ENCODE data around the gene VDAC1. TPM values are rescaled to one million over a fixed set of nuclear protein-coding genes. Genes with fewer than 3 reads are reported as not detected.

Gene VDAC1
- total and polyA plus RNA-seq, 2 donors (not counting 1 experiment from before 2014, with no cell fraction given), result 27.8 to 60.7 TPM

DNA sequence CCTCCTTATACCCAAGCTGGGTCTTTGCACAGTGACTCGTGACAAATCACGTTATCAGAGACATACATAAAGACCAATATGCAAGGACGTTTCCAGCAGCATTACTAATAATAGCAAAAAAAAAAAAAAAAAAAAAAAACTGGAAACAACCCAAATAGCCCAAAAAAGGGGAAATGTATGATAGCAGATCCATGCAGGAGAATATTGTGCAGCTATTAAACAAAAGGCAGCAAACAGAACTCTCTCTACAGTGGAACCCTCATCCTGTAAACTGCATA, 74.0 kb downstream of the VDAC1 start:
- H3K9me3 Mint-ChIP-seq (ENCODE audit: insufficient read depth), result no peaks in the 10 kb centered on the region
- no peaks in the 10 kb centered on the region for H3K36me3 ChIP-seq (replicated peaks in 1 of 2; ENCODE audit: control extremely low read depth in 1 of 2, control insufficient read depth in 1 of 2, extremely low read depth in 1 of 2, insufficient read depth in 2 of 2, low read length in 1 of 2)
- peak overlapping the region in 3 of 5 experiments; percentile 1 to 33 (median 25) for H3K4me3 ChIP-seq (ENCODE audit: control extremely low read depth in 1 of 5, extremely low read depth in 1 of 5, insufficient read depth in 1 of 5, low read depth in 2 of 5, low read length in 4 of 5)
- intact Hi-C loops (cut with micrococcal nuclease), result no loop called here
- TF ChIP-seq, protein P1, sequence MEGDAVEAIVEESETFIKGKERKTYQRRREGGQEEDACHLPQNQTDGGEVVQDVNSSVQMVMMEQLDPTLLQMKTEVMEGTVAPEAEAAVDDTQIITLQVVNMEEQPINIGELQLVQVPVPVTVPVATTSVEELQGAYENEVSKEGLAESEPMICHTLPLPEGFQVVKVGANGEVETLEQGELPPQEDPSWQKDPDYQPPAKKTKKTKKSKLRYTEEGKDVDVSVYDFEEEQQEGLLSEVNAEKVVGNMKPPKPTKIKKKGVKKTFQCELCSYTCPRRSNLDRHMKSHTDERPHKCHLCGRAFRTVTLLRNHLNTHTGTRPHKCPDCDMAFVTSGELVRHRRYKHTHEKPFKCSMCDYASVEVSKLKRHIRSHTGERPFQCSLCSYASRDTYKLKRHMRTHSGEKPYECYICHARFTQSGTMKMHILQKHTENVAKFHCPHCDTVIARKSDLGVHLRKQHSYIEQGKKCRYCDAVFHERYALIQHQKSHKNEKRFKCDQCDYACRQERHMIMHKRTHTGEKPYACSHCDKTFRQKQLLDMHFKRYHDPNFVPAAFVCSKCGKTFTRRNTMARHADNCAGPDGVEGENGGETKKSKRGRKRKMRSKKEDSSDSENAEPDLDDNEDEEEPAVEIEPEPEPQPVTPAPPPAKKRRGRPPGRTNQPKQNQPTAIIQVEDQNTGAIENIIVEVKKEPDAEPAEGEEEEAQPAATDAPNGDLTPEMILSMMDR (IDR thresholded peaks at IDR 0.05), result no peak
- no peak for TF ChIP-seq EZH2 (IDR thresholded peaks at IDR 0.05; ENCODE audit: borderline replicate concordance, insufficient read depth, low read depth, low read length, poor library complexity, severe bottlenecking)
- H3K27ac ChIP-seq (ENCODE audit: low read length in 2 of 2), result peak overlapping the region; percentile 93 to 96
- peaks cover 87% of the 10 kb centered on the region for H3K4me1 Mint-ChIP-seq
- DNase-seq (no peak), ATAC-seq (ENCODE audit: low read depth) (no peak)
- peaks cover 90 to 92% of the 10 kb centered on the region in 2 donors for H3K4me1 ChIP-seq (ENCODE audit: control insufficient read depth in 2 of 2, insufficient read depth in 2 of 2, low read length in 2 of 2)
- H2AFZ ChIP-seq (ENCODE audit: insufficient read depth, low read depth, low read length, poor library complexity, severe bottlenecking), result no peak overlapping the region
- WGBS (ENCODE audit: insufficient coverage), result no CpG with 5 or more reads among the region's 3 CpGs
- H3K27me3 Mint-ChIP-seq, result no peaks in the 10 kb centered on the region
- H3K27ac Mint-ChIP-seq, result peak overlapping the region; percentile 95
- no peaks in the 10 kb centered on the region for H4K20me1 ChIP-seq (ENCODE audit: control insufficient read depth, insufficient read depth, low read length, poor library complexity, severe bottlenecking)
- peaks cover 0 to 13% (median 0%) of the 10 kb centered on the region in 3 donors for H3K9me3 ChIP-seq (ENCODE audit: control extremely low read depth in 1 of 3, control insufficient read depth in 2 of 3, insufficient read depth in 1 of 3, low read length in 2 of 3)
- H3K27me3 ChIP-seq (replicated peaks in 1 of 4; ENCODE audit: control extremely low read depth in 1 of 4, control insufficient read depth in 3 of 4, insufficient read depth in 4 of 4, low read length in 3 of 4), result no peaks in the 10 kb centered on the region
- H3K4me3 Mint-ChIP-seq, result peak overlapping the region; percentile 79
- POLR2A ChIA-PET, result interaction anchor here (0.7 to 0.8 kb wide), 2 partner anchors 8 to 16 kb away, joined by 4 to 8 read pairs; no protein-coding TSS in a partner anchor
- CTCF ChIA-PET, result interaction anchor here (0.7 to 3.2 kb wide), 8 partner anchors 8 to 508 kb away, joined by 3 to 23 read pairs (median 5); no protein-coding TSS in a partner anchor
- H3K9ac ChIP-seq (ENCODE audit: low read length), result peak overlapping the region; percentile 43
- H3K79me2 ChIP-seq (ENCODE audit: control insufficient read depth, insufficient read depth, low read length), result peaks cover 6% of the 10 kb centered on the region
- H3K4me2 ChIP-seq (replicated peaks; ENCODE audit: low read depth, low read length, poor library complexity, severe bottlenecking), result peak overlapping the region; percentile 83

DNA sequence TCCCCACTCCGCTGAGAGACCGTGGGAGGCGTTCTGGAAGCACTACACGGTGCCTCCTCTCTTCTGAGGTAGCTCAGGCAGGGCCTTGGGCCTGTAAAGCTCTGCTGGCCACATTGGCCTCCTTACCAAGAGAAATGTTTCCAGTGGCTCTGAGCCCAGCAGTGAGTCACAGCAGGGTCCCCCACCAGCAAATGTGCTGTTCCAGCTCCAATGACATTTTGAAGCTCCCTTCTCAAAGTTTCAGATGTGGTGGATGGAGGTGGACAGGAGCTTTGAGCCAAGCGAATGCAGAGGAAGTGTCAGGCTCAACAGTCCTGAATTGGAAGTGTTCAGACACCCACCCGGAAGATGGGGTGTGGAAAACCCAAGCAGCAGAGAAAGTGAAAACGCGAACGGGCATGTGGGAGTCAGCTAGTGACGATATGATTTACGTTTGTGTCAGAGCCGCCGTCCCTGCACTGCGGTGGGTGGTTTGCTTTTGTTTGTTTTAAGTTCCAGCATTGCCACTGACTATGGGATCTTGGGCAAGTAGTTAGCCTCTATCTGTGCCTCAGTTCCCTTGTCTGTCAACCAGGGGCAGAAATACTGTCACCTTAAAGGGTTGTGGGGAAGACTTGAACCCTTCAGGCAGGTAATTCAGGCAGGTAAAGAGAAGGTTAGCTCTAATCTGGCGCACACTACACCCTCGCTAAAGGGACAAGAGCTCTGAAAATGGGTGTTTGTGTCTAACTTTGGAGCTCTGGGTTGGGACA, 74.5 kb downstream of the VDAC1 start:
- Histone ChIP-seq H3K9ac (ENCODE audit: low read length) (peak overlapping the region; percentile 43), H3K27ac (ENCODE audit: low read length in 2 of 2) (peak overlapping the region; percentile 93 to 96), H2AFZ (ENCODE audit: insufficient read depth, low read depth, low read length, poor library complexity, severe bottlenecking) (peak overlapping the region; percentile 43), H3K4me2 (replicated peaks; ENCODE audit: low read depth, low read length, poor library complexity, severe bottlenecking) (peak overlapping the region; percentile 83), H3K79me2 (ENCODE audit: control insufficient read depth, insufficient read depth, low read length) (peaks cover 6% of the 10 kb centered on the region), H3K9me3 (ENCODE audit: control extremely low read depth in 1 of 3, control insufficient read depth in 2 of 3, insufficient read depth in 1 of 3, low read length in 2 of 3) (peaks cover 0 to 10% (median 0%) of the 10 kb centered on the region in 3 donors), H3K4me3 (ENCODE audit: control extremely low read depth in 1 of 5, extremely low read depth in 1 of 5, insufficient read depth in 1 of 5, low read depth in 2 of 5, low read length in 4 of 5) (peak overlapping the region in 3 of 5 experiments; percentile 1 to 50 (median 33)), H3K36me3 (replicated peaks in 1 of 2; ENCODE audit: control extremely low read depth in 1 of 2, control insufficient read depth in 1 of 2, extremely low read depth in 1 of 2, insufficient read depth in 2 of 2, low read length in 1 of 2) (no peaks in the 10 kb centered on the region), H3K27me3 (replicated peaks in 1 of 4; ENCODE audit: control extremely low read depth in 1 of 4, control insufficient read depth in 3 of 4, insufficient read depth in 4 of 4, low read length in 3 of 4) (no peaks in the 10 kb centered on the region), H4K20me1 (ENCODE audit: control insufficient read depth, insufficient read depth, low read length, poor library complexity, severe bottlenecking) (no peaks in the 10 kb centered on the region), H3K4me1 (ENCODE audit: control insufficient read depth in 2 of 2, insufficient read depth in 2 of 2, low read length in 2 of 2) (peaks cover 86 to 90% of the 10 kb centered on the region in 2 donors)
- ATAC-seq (ENCODE audit: low read depth), result peak; percentile 9
- peak overlapping the region; percentile 79 for H3K4me3 Mint-ChIP-seq
- WGBS (ENCODE audit: insufficient coverage), result 29% methylated on average over 14 of the region's 16 CpGs
- no peaks in the 10 kb centered on the region for H3K9me3 Mint-ChIP-seq (ENCODE audit: insufficient read depth)
- ChIA-PET POLR2A (interaction anchor here (0.6 to 1.2 kb wide), 5 partner anchors 9 to 170 kb away, joined by 3 to 8 read pairs (median 4); no protein-coding TSS in a partner anchor), CTCF (interaction anchor here (0.7 to 3.2 kb wide), 11 partner anchors 9 to 507 kb away, joined by 3 to 23 read pairs (median 4); no protein-coding TSS in a partner anchor)
- intact Hi-C loops (cut with micrococcal nuclease), result no loop called here
- H3K27ac Mint-ChIP-seq, result peak overlapping the region; percentile 95
- H3K27me3 Mint-ChIP-seq, result no peaks in the 10 kb centered on the region
- TF ChIP-seq, protein P1 (IDR thresholded peaks at IDR 0.05), result no peak
- no peak for TF ChIP-seq EZH2 (IDR thresholded peaks at IDR 0.05; ENCODE audit: borderline replicate concordance, insufficient read depth, low read depth, low read length, poor library complexity, severe bottlenecking)
- H3K4me1 Mint-ChIP-seq, result peaks cover 85% of the 10 kb centered on the region
- peak; percentile 80 for DNase-seq
